Testis (tissue), 3 donors: Measurements from ENCODE around the gene MED9. TPM values are rescaled to one million over a fixed set of nuclear protein-coding genes. Genes with fewer than 3 reads are reported as not detected.

Experiments used
- DNase-seq: peaks from one replicate; pipeline ENCODE4 v3.0.0-alpha.2; 2019
- H3K27ac ChIP-seq, 2 donors: fragments of 200-600 bp; sonication (generic); one replicate each; pipeline ENCODE4 v1.5.1; 2019
- H3K27me3 ChIP-seq: fragments of 200-600 bp; sonication (generic); one replicate; pipeline ENCODE4 v1.5.1; 2019
- H3K36me3 ChIP-seq: fragments of 200-600 bp; sonication (generic); one replicate; pipeline ENCODE4 v1.5.1; 2017; ENCODE audit warnings: low read depth; ENCODE audit errors: missing control alignments
- H3K4me1 ChIP-seq: fragments of 200-600 bp; sonication (generic); one replicate; pipeline ENCODE4 v1.5.1; 2019
- H3K4me3 ChIP-seq, 2 donors: fragments of 200-600 bp; sonication (generic); one replicate each; pipeline ENCODE4 v1.5.1; 2017 to 2019
- H3K9me3 ChIP-seq: fragments of 200-600 bp; sonication (generic); one replicate; pipeline ENCODE4 v1.5.1; 2017
- POLR2A ChIP-seq: fragments of 450-650 bp; IDR thresholded peaks from one replicate; pipeline ENCODE4 v1.6.1; 2017; ENCODE audit warnings: antibody characterized with exemption, mild to moderate bottlenecking, moderate library complexity
- WGBS, 2 donors: methylation state at CpG; one replicate each; pipeline ENCODE4 v1.1.5; 2018; 5-methylcytosine and 5-hydroxymethylcytosine counted together
- intact Hi-C: fragments of 100-400 bp; cut with DNase I; formaldehyde crosslinking; loops from one replicate; pipeline ENCODE4 v1.15.1; 2023; ENCODE audit warnings: low total_unique reads
- polyA plus RNA-seq: library from polyadenylated mRNA; stranded (reverse); fragments of 350-450 nt; fragmentation: Illumina TruSeq; extraction: RNeasy Lipid Tissue Mini Kit (QIAGEN cat#74804); gene quantifications from one replicate; pipeline ENCODE4 v1.2.3, GENCODE V29; 2014; ENCODE audit warnings: low read depth, low replicate concordance; ENCODE audit not compliant: insufficient read depth
- total RNA-seq, 2 donors: library from RNA; depleted of rRNA; stranded (reverse); fragments of >200 nt; gene quantifications; one replicate each; pipeline ENCODE4 v1.2.3, GENCODE V29; 2016
- TF ChIP-seq, protein P1 (sequence below), 3 experiments: fragments of 450-650 bp in 2 of 3; fragments of 200-600 bp in 1 of 3; sonication (generic) in 1 of 3; IDR thresholded peaks; one replicate each; pipeline ENCODE4 v1.5.1; 2016 to 2019; ENCODE audit warnings: antibody characterized with exemption in 3 of 3, mild to moderate bottlenecking in 2 of 3, moderate library complexity in 1 of 3

Gene MED9
- total and polyA plus RNA-seq, 3 donors from 2014 or later: 18.8 to 42.6 (median 35.9) TPM

DNA sequence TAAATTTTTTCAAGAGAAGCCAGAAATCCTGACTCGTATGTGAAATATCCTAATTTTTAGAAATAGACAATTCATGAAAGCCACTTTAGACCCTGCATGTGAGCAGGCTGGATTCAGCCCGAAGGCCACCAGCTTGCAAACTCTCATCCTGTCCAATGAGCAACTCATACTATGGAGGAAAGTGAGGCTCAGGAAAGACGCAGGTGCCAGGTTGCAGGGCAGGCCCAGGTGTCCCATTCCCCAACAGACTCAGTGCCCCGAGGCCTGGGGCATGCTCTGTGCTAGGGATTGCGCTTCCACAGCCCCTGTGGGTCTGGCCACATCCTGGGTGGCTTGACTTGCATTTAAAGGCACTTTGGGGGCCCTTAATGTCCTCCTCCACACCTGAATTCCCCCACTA lies 36.1 kb downstream of the MED9 start:
- no peak overlapping the region for H3K4me3 ChIP-seq
- no peaks in the 10 kb centered on the region for H3K27me3 ChIP-seq
- no peak for TF ChIP-seq POLR2A
- TF ChIP-seq, protein P1, sequence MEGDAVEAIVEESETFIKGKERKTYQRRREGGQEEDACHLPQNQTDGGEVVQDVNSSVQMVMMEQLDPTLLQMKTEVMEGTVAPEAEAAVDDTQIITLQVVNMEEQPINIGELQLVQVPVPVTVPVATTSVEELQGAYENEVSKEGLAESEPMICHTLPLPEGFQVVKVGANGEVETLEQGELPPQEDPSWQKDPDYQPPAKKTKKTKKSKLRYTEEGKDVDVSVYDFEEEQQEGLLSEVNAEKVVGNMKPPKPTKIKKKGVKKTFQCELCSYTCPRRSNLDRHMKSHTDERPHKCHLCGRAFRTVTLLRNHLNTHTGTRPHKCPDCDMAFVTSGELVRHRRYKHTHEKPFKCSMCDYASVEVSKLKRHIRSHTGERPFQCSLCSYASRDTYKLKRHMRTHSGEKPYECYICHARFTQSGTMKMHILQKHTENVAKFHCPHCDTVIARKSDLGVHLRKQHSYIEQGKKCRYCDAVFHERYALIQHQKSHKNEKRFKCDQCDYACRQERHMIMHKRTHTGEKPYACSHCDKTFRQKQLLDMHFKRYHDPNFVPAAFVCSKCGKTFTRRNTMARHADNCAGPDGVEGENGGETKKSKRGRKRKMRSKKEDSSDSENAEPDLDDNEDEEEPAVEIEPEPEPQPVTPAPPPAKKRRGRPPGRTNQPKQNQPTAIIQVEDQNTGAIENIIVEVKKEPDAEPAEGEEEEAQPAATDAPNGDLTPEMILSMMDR (IDR thresholded peaks at IDR 0.05): no peak
- H3K36me3 ChIP-seq: no peaks in the 10 kb centered on the region
- no peak for DNase-seq
- no peak overlapping the region for H3K27ac ChIP-seq
- WGBS, 2 donors: 89 to 94% methylated on average over 4 to 5 of the region's 5 CpGs
- no peaks in the 10 kb centered on the region for H3K9me3 ChIP-seq
- peaks cover 3% of the 10 kb centered on the region for H3K4me1 ChIP-seq
- intact Hi-C loops: no loop called here

DNA sequence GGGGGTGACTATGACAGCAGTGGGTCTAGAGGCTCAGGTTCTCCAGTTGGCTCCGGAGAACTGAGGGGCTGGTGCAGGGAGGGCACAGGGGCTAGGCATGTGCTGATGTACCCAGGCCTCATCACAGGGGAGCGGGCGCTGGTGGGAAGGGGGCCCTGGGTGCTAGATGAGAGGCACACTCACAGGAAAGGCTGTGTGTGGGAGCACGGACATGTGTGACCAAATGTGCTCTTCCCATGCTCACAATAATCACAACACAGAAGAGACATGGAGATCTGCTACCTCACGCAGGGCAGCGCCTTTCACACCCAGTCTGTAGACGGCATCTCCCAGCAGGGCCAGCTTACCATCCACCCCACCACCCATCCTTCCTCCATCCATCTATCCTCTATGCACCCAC lies 36.8 kb downstream of the MED9 start:
- intact Hi-C loops: no loop called here
- H3K4me3 ChIP-seq: no peak overlapping the region
- no peaks in the 10 kb centered on the region for H3K27me3 ChIP-seq
- no peaks in the 10 kb centered on the region for H3K9me3 ChIP-seq
- no peak for DNase-seq
- WGBS, 2 donors: 97 to 100% methylated on average over 7 of the region's 7 CpGs
- no peak overlapping the region for H3K27ac ChIP-seq
- H3K4me1 ChIP-seq: peaks cover 3% of the 10 kb centered on the region
- no peaks in the 10 kb centered on the region for H3K36me3 ChIP-seq
- TF ChIP-seq, protein P1 (IDR thresholded peaks at IDR 0.05): no peak
- no peak for TF ChIP-seq POLR2A

DNA sequence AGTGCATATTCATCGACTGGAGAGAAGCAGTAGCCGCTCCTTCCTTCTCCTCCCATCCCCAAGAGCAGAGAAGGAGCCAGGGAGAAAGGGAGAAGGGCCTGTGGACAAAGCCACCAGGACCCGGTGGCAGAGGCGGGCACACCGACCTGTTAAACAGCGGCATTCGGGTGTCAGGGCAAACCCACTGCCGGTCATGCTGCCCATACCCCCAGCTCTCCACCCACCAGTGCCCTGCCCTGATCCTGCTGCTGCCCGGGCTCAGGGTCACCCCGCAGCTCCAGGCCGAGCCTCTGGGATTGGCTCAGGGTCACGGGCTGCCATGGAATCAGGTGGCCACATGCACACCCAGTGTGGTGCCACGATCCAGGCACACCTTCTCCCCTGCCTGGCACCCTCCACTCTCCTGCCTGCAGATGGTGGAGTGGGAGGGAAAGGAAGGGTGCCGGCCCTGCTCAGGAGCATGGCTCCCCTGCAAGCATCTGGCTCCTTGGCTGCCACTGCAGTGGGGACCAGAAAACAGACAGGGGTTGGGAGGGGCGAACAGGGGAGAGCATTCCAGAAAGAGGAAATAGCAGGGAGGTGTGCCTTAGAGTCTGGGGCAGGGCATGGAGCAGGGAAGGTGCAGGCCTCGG lies 37.7 kb downstream of the MED9 start:
- Histone ChIP-seq H3K4me1 (peaks cover 3% of the 10 kb centered on the region), H3K36me3 (no peaks in the 10 kb centered on the region), H3K4me3 (no peak overlapping the region), H3K27ac (no peak overlapping the region), H3K9me3 (no peaks in the 10 kb centered on the region), H3K27me3 (no peaks in the 10 kb centered on the region)
- intact Hi-C loops: no loop called here
- DNase-seq: no peak
- no peak for TF ChIP-seq POLR2A
- TF ChIP-seq, protein P1 (IDR thresholded peaks at IDR 0.05): no peak
- WGBS, 2 donors: 86 to 92% methylated on average over 7 to 16 of the region's 16 CpGs

DNA sequence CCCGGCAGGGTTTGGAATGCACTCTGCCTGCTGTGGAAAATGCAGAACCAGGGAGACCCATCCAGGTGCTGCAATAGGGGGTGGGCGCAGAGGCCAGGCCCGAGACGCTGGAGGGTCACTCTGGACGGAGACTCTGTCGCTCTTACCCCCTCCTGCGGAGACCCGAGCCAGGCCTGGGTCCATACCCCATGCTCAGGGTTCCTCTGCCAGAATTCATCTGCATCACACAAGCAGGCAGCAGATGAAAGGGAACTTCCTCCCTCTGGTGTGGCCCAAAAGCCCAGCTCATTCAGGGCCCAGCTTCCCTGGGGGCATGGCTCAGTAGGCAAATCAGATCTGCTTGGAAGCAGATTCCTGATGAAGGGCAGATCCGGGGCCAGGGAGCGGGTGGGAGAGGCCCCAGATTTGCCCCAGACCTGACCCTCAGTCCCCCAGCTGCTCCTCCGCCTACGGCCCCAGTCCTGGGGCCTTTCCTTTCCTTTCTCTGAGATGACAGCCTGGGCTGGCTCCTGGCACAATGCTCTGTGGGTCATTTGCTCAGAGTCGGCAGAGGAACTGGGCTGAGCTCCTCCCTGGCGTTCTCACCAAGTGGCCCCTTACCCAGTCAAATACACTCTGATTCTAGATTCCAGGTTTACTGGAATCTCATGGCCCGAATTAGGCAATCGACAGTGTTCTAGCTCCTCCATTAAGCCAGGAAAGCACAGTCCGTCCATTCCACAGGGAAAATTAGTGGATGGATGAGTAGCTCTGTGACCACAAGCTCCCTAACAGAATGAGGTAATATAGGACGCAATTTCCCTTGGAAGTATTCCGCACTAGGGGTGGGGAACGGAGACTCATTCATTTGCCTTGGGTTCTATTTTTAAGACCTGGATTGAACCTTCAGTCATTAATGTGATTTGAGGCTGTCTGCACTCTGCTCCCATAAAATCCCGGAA lies 38.5 kb downstream of the MED9 start:
- H3K36me3 ChIP-seq: no peaks in the 10 kb centered on the region
- intact Hi-C loops: no loop called here
- no peak for DNase-seq
- WGBS, 2 donors: 81 to 85% methylated on average over 15 to 21 of the region's 21 CpGs
- peaks cover 3% of the 10 kb centered on the region for H3K4me1 ChIP-seq
- TF ChIP-seq, protein P1 (IDR thresholded peaks at IDR 0.05): no peak
- TF ChIP-seq POLR2A: no peak
- no peak overlapping the region for H3K4me3 ChIP-seq
- H3K27me3 ChIP-seq: no peaks in the 10 kb centered on the region
- H3K27ac ChIP-seq: no peak overlapping the region
- no peaks in the 10 kb centered on the region for H3K9me3 ChIP-seq
